NCI-H1930 (cell line): ENCODE results near the gene GUK1.

ENCODE experiments used
- DNase-seq, 2 experiments: peaks; one replicate each; lab custom pipeline; 2025; lab: John Stamatoyannopoulos, UW

The GUK1 gene

DNA sequence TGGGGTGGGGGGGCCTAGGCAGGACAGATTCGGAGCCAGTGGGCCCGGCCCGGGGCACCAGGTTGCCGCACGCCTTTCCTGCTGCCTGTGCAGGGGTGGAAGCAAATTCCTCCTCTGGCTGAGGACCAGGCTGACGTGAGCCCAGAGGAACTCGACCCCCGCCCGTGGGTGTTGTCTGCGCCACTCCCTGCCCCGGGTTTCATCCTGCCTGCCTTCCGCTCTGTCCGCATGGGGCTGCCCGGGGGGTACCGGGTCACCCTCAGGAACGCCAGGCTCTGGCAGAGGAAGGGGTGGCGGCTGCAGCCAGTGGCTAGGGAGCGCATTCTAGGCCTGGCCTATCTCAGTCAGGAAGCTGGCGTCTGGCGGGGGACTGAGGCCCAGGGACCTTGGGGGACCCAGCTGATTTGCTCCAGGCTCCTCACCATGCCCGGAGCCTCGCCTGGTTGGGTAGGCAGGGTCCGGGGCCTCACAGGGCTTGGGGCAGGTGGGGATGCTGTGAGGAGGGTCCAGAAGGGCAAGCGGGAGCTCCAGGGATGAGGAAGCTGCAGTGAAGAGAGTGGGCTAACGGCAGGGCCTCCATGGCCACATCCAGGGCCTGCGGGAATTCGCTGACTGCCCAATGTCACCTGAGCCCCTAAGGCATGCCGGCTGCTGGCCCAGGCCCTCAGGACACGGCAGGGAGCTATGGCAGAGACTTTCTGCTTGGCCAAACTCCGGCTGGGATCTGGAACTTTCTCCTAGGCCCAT lies 23.1 kb downstream of the GUK1 start:
- no peak for DNase-seq

- no peak for DNase-seq
Measured at GRCh38 chr1:228163776-228164519, 23.9 kb downstream of the GUK1 start.

GRCh38 chr1:228164561-228165371 lies 24.7 kb downstream of the GUK1 start:
- DNase-seq = no peak

DNA sequence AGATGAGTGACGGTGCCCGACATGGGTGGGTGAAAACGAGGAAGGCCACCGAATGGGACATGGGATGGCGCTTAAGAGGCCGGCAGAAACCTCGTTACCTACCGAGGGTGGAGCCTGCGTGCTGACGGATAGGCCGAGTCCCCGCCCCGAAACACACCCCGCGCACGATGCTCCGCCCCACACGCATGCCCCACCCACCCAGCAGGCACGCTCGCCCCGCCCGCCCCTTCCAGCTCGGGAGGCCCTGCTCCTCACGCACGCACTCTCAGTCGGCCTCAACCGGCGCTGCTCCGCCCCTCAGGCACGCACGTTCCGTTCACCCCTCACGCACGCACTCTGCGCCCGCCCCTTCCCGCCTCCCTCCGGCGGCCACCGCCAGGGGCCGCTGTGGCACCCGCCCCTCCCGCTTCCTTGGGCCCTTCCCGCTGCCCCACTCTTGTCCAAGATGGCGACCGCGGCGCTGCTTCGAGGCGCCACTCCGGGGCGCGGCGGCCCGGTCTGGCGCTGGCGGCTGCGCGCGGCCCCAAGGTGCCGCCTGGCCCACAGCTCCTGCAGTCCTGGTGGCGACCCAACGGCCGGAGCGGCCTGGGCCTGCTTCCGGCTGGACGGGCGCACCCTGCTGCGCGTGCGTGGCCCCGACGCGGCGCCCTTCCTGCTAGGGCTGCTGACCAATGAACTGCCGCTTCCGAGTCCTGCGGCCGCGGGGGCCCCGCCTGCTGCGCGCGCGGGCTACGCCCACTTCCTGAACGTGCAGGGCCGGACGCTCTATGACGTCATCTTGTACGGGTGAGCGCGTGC lies 25.5 kb downstream of the GUK1 start, which contains the start of gene IBA57:
Gene IBA57 (plus strand): TSS at position 433 of the 798 bp plus-strand sequence. CDS start 13 bp downstream, at position 446.
- peak; percentile 95 to 97 for DNase-seq

GRCh38 chr1:228166170-228166936 lies 26.3 kb downstream of the GUK1 start:
- DNase-seq = no peak

- no peak for DNase-seq
Measured at GRCh38 chr1:228168563-228169270, 28.6 kb downstream of the GUK1 start.

DNA sequence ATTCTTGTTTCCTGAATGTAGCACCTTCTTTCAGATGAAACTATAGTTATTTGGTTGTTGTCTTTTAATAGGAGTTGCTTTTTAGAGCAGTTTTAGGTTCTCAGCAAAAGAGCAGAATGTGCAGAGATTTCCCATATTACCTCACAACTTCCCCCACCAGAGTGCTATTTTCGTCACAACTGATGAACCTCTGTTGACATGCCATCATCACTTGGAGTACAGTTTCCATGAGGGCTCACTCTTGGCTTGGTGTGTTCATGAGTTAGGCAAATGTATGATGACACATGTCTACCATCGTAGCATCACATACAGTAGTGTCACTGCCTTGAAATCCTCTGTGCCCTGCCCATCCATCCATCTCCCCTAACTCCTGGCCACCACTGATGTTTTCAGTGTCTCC lies 29.3 kb downstream of the GUK1 start:
- DNase-seq = no peak

GRCh38 chr1:228170666-228171065 lies 30.6 kb downstream of the GUK1 start:
- no peak for DNase-seq

- DNase-seq = no peak
Measured at GRCh38 chr1:228171221-228171891, 31.3 kb downstream of the GUK1 start.

DNA sequence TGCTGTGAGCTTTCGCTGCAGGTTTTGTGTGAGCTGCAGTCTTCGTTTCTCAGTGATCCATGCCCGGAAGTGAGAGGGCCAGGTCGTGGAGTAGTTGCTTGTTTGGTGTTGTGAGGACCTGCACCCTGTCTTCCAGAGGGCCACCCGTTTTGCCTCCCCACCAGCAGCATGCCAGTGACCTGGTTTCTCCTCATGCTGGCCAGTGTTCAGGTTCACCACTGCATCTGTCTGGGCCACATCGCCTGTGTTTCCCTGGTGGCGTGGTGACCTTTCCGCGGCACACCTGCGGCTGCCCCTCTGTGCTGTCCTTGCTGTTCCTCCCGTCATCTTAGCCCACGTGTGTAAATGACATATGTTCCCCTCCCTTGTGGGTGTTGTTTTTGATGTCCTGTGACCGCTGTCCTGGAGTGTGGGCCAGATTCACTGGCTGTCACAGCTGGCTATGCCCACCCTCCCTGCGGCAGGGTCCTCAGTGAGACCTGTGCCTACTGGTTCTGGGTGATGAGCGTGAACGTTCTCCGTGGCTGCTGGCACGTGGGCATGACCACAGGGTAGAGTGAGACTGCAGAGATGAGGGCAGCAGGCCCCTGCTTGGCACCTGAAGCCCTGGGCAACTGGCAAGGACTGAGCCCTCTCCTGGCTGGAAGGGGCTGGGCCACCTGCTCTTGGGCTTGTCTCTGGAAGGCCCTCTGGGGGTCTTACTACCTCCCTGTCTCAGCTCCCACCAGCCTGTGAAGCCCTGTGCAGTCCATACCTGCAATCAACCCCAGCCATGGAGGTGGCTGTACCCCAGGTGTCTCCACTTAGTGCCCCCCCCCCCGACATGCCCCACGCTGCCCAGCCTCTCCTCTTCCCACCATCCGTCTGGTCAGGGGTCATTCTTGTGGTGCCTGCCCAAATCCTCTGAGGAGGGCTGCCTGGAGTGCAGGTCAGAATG lies 32.8 kb downstream of the GUK1 start:
- no peak for DNase-seq

DNA sequence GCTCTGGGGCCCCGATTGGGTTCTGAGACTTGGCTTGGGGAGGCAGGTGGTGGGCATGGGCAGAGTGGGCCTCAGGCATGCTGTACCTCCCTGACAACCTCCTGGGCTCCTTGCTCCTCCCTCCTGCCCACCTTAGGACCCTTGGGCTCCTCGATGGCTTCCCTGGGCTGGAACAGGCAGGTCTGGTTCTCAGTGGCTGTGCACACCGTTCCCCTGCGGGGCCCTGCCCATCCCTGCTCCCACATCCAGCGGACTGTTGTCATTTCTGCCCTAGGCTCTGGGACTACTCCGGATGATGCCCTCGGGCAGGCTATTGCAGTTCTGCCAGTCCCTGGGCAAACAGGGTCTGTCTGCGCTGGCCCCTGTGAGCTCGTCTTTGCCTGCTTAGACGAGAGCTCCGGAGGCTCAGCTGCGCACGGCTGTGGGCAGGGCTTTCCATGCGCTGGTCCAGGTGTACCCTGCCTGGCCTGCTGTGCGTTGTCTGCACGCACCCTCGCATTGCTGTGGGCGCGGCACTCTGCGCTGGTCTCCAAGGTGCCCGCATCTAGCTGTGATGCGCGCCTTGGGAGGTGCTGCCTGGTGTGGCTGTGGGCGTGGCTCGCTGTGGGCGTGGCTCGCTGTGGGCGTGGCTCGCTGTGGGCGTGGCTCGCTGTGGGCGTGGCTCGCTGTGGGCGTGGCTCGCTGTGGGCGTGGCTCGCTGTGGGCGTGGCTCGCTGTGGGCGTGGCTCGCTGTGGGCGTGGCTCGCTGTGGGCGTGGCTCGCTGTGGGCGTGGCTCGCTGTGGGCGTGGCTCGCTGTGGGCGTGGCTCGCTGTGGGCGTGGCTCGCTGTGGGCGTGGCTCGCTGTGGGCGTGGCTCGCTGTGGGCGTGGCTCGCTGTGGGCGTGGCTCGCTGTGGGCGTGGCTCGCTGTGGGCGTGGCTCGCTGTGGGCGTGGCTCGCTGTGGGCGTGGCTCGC lies 33.7 kb downstream of the GUK1 start:
- DNase-seq = peak; percentile 31 to 51

- peak; percentile 19 to 58 for DNase-seq
Measured at GRCh38 chr1:228174482-228175315, 34.6 kb downstream of the GUK1 start.

GRCh38 chr1:228175316-228176023 lies 35.4 kb downstream of the GUK1 start:
- no peak for DNase-seq

DNA sequence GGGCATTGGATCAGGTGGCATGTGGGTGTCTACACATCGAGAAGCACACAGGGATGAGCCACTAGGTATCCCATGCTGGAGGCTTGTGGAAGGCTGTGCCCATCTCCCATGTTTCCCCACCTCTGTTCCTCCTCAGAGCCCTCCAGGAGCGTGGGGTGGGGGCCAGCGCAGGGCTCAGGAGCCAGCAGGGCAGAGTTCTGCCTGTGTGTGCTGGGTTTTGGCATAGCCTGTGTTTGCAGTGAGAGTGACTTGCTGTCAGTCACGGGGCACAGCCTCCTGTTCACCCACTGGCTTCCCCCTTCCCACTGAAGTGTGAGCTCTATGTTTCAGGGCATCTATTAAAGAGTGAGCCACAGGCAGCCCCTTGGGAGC lies 35.9 kb downstream of the GUK1 start:
- no peak for DNase-seq

GRCh38 chr1:228176461-228177182 lies 36.5 kb downstream of the GUK1 start:
- DNase-seq = no peak
